Measurements from ENCODE around the gene GRIN2A.

Gene GRIN2A

DNA sequence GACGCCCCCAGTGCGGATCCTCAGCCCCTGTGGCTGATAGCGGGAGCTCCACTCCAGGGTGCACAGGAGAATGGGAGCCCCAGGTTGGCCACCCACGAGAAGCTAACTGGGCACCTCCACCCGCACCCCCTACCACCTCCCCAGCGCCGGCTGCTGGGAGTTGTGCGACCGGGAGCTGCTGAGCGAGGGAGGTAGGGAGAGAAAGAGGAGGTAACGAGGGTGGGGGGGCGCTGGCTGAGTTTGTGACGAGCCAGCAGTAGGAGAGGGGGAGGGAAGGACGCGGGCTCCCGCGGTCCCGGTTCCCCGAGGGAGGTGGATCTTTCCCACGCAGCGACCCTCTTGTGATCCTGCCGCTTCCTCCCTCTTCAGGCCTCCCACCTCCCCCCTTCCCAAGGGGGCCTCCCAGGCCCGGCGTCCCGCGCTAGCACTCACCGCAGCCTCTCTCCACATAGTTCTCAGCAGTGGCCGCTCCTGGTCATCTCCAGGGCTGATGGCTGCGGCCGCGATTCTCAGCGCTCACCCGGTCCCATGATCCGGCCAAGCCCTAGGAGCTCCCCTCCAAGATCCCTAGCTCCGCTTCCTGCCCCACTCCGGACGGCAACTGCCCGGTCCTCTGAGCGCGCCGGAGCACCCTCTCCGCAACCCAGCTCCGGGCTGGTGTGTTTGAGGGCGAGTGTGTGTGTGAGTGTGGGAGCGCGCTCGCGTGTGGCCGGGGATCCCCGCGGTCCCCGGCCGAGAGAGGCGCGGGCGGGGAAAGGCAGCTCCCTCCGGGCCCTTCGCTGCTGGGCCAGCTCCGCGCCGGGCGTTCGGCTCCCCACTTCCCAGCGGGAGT is at the start of gene GRIN2A:
GRIN2A (minus strand) TSS at position 207 of the 832 bp plus-strand sequence. CDS start 2,017 bp downstream, outside the sequence.
- DNase-seq: no peak

GRCh38 chr16:10231563-10231962 is 49.3 kb upstream of the GRIN2A start:
- no peak for DNase-seq

GRCh38 chr16:10228779-10229178 is 46.6 kb upstream of the GRIN2A start:
- no peak for DNase-seq

GRCh38 chr16:10226987-10227306 is 44.7 kb upstream of the GRIN2A start:
- DNase-seq: no peak

DNA sequence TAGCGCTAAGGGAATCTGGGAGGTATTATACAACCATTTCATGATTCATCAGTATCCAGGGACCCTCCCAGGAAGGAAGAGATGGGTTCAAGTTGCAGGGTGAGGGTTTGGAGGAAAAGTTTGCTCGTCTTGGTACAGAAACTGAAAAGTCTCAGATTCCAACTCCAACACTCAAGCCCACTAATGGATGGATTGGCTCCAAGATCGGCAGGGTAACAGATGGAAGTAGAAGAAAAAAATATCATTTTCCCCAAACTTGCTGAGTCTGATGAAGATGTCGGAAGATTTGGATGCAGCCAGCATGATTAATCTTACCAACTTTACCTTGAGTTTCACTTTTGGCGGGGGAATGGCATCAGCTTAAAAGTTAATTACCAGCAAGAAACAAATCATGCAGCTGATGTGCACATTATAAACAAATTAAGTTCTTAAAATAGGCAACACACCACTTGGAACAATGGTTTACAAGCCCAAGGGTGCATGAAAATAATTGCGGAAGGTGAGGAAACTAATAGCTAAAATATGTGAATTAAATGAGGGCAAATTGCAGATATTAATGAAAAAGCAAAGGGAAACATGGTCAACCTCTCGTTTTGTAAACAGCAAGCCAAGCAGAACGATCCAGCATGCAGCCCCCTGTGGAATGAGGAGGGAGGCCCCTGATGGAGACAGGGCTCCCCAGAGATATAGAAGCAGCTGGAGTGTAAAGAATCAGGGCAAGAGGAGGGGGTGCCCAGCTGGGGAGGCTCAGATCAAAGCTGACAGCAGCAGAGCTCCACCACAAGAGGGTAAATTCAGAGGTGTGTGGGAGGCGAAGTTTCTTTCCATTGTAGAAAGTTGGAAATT is 44.1 kb upstream of the GRIN2A start:
- DNase-seq: peak; percentile 34

GRCh38 chr16:10225653-10226052 is 43.4 kb upstream of the GRIN2A start:
- DNase-seq: no peak

DNA sequence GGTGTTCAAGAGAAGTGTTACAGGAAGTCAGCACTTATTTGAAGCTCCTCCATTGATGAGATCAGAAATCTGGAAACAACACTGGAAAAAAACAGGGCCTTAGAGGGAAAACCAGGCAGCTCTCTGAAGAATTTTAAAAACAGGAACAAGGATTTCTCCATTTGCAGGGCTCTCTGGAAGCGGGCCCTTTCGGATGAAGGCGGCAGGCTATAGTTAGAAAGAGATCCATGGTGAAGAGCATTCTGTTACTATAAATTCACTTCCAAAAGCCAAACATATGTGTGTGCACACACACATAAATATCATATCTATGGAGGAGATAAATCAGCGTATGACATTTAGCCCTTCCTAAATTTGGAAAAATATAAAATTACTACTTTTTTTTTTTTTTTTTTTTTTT is 42.6 kb upstream of the GRIN2A start:
- DNase-seq: no peak

DNA sequence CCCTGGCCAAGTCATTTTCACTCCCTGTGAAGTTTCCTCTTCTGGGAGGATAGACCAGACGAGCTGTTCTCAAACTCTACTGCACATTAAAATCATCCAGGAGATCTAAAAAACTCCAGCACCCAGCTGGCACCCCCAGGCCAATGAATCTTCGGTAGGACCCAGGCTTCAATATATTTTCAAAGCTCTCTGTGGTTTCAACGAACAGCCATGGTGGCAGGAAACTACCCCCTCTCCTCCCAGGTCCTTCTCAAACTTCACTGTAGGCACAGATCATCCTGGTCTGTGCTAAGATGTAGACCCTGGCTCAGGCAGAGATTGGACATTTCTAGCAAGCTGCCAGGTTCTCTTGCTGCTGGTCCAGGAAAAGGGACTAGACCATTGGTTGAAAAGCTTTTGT is 38.7 kb upstream of the GRIN2A start:
- DNase-seq: no peak

GRCh38 chr16:10219742-10220141 is 37.5 kb upstream of the GRIN2A start:
- DNase-seq: no peak

DNA sequence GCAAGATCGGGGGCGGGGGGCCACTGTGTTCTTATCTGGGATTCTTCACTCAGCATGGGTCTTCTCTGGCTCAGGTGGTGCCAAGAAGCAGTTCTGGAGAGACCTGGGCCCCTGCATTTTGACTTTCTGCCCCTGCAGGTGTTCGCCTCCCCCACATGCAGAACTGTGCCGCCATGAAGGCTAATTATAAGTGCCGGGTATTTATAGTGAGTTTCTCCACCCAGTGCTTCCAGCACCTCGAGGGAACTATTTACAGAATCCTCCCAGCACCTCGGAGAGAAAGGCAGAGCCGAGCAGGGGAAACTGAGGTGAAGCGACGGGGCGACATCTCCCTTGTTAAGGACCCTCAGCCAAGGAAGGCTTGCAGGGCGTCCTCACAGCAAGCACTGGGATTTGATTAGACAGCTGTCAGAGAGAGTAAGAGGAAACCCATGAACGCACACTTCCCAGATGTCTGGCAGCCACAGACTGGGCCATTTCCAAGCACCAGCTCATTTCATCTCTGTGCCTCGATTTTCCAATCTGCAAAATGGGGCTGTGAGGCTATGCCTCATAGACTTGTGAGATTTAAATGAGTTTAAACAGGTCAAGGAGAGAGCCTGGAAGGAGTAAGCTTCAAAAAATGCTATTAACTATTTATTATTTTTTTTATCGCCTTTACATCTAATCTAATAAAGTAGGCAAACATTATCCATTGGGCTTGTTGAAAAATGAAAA is 36.4 kb upstream of the GRIN2A start:
- no peak for DNase-seq

DNA sequence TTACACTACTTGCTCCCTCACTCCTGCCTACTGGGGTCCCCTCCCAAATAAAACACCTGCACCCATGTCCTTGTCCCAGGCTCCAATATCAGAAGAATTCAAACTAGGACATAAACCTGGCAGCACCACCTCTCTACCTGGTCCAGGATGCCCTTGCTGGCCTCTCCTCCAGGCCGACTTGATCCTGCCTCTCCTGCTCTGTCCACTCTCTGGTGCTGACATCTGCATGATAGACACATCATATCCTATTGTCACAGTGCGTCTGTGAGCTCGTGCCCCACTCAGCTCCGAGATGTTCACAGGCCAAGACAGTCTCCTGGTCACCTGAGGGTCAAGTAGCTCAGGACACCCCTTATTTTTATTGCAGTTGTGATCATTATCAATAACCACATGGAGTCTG is 31.5 kb upstream of the GRIN2A start:
- no peak for DNase-seq

DNA sequence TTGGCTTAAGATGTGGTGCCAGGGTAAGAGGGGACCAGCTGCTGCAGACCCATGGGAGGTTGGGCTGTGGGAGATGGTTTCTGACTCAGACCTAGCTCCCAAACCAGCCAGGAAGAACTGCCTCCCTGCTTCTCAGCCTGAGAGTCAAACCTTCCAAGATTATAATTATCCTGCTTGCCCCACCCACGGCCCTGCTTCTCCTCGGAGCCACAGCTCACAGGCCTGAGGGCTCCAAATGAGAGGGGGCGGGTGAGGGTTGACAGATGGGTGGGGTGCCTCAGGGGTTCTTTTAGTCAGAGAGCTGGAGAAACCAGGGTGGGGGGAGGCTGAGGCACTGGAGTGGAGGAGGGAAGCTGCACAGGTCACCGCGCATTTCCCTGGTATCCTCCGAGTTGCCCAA is 28.7 kb upstream of the GRIN2A start:
- DNase-seq: no peak

DNA sequence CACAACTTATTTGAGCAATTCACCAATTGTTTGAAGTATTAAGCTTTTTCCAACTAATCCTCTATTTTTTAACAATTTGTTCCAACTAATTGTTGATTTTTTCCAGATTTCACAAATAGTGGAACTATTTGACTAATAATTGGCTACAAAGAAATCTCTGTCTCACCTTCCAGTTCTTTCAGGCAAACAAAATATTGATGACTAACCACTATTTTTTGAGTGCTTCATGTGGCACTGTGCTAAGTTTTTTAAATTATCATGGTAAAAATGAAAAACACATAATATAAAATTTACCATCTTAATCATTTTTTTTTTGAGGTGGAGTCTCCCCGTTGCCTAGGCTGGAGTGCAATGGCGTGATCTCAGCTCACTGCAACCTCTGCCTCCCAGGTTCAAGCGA is 24.6 kb upstream of the GRIN2A start:
- DNase-seq: no peak

GRCh38 chr16:10206215-10206614 is 24.0 kb upstream of the GRIN2A start:
- no peak for DNase-seq

DNA sequence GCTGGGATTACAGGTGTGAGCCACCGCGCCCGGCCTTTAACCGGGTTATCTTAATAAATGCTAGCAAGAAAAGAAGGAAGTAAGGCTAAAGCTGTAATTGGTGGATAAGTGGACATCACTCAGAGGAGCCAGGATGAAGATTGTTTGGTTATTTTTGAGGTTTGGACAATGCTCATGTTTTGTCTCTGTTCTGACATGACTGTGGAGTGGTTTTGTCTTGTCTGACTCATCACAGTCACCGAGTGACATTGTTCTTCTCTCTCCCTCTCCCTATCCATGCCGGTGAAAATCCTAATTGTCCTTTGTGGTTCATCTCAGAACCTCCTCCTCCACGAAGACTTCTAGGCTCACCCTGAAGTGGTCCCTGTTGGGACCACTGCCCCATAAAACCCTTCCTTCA is 23.5 kb upstream of the GRIN2A start:
- no peak for DNase-seq

- DNase-seq: no peak
These were observed 20.4 kb upstream of the GRIN2A start for GRCh38 chr16:10202649-10203048.

DNA sequence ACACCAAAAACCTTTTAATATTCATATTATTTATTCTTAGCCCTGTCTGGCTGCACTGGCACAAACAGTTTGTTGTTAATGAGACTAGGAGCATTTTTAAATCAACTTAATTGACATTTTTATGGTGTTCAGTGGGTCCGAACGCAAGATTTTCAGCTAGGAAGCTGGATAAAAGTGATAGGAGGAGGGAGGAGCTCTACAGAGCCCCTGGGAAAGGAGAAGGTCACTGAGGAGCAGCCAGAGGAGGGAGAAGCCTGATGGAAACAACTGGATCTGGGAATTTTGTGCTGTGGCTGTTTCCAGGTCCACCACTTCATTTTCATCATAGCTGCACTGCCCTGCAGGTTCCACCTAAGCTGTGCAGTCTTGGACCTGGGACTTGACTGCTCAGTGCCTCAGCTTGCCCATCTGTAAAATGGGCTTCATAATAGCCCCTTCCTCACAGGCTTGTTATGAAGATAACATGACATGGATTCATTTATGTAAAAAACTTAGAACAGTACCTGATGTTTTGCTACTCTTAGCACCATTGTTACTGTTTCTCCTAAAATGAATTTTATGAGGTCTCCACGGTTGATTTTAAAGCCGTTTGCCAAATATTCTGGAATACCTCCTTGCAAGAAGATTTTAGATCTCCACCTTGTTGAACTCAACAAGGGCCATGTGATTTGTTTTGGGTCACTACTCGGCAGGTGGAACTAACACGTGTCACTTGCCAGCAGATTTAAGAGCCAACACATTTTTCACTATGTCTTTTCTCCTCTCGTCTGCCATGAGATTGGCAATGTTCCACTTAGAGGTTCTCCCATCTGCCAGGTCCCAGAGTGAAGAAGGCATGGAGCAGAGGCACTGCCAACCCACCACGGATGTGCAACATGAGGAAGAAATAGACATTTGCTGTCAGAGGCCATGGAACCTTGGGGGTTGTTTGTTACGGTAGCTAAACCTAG is 18.7 kb upstream of the GRIN2A start:
- DNase-seq: no peak

DNA sequence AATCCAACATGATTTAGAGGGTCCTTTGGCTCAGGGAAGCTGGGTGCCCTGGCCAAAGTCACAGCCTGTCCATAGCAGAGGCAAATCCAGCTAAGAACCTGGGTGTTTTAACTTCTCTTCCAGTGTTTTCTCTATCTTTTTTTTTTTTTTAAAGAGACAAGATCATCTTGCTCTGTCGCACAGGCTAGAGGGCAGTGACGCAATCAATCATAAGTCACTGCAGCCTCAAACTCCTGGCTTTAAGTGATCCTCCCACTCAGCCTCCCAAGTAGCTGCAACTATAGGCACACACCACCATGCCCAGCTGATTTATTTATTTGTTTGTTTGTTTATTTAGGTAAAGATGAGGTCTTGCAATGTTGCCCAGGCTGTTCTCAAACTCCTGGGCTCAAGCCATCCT is 14.8 kb upstream of the GRIN2A start:
- no peak for DNase-seq

GRCh38 chr16:10191096-10191495 is 8.9 kb upstream of the GRIN2A start:
- DNase-seq: no peak

DNA sequence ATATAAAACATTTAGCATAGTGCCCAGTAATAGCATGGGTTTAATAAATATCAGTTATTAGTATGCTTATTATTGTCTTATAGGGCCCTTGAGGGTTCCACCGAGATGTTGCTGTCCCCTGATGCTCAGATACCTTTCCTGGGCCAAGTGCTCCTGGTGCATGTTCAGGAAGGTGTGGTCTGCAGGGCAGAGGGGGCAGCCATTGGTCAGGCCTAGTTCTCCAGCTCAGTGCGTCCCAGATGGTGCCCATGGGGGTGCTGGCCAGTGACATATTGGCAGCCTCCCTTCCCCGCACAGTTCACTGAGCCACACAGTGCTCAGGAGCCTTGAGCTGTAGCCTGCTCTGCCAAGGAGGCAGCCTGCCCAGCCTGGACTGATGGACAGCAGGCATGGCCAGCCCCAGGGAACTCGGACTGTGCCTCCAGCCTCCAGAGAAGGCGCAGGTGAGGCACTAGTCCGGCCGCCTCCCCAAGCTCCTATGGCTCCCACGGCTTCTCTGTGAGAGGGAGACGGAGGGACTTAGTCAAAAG is 7.7 kb upstream of the GRIN2A start:
- DNase-seq: no peak

DNA sequence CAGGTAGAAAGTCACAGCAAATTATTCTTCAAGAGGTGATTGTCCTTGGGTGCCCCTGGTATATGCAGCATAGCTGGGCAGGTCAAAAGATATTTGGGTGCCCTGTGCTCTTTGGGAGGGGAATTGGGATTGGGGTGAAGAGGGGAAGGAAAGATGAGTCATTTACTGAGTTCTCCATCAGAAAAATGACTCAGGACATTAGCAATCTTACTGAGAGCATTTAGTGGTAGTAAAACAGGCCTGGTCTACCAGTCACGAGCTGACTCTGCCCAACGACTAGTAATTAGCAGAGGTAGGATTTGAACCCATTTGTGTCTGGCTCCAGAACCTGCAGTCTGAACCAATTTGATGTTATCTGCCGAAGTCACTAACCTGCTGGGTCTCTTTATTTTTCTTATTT is 6.0 kb upstream of the GRIN2A start:
- no peak for DNase-seq

Measured in NCI-H2171 treated with DMSO at 0.1 percent for 48 hours (cell line).